MCF 10A (cell line): Measurements from ENCODE around the gene ADRA1B. TPM values are rescaled to one million over a fixed set of nuclear protein-coding genes. Genes with fewer than 3 reads are reported as not detected.

ENCODE experiments used
- BruUV-seq: library from RNA; stranded (reverse); fragments of 400-500 nt; replicated peaks from 2 replicates; lab custom pipeline; 2021; lab: Mats Ljungman, UMichigan
- CTCF ChIA-PET: fragments of 300-600 bp; sonication (Branson Sonifier 250); formaldehyde crosslinking; extraction: SDS; loops from one replicate; lab custom pipeline; 2021; ENCODE audit warnings: antibody characterized with exemption, inconsistent platforms; lab: Yijun Ruan, JAX
- POLR2A ChIA-PET: fragments of 300-600, 350-650 bp; sonication (Branson Sonifier 250); formaldehyde crosslinking; extraction: SDS; loops from one replicate; lab custom pipeline; 2020; ENCODE audit warnings: antibody characterized with exemption, inconsistent platforms; lab: Yijun Ruan, JAX
- DNase-seq: peaks from one replicate; pipeline ENCODE4 v3.0.0-alpha.2; 2018; ENCODE audit not compliant: unreplicated experiment
- H3K27ac Mint-ChIP-seq: one replicate; pipeline ENCODE4 v1.8.0; 2022; ENCODE audit warnings: mild to moderate bottlenecking, low read depth, mixed read lengths; ENCODE audit not compliant: unreplicated experiment
- H3K27me3 Mint-ChIP-seq: one replicate; pipeline ENCODE4 v1.8.0; 2022; ENCODE audit warnings: mixed read lengths; ENCODE audit not compliant: insufficient read depth, unreplicated experiment
- H3K36me3 Mint-ChIP-seq: one replicate; pipeline ENCODE4 v1.8.0; 2022; ENCODE audit warnings: mild to moderate bottlenecking, moderate library complexity, mixed read lengths; ENCODE audit not compliant: insufficient read depth, unreplicated experiment
- H3K4me1 Mint-ChIP-seq: one replicate; pipeline ENCODE4 v1.8.0; 2022; ENCODE audit warnings: mixed read lengths; ENCODE audit not compliant: insufficient read depth, unreplicated experiment
- H3K4me3 Mint-ChIP-seq: one replicate; pipeline ENCODE4 v1.8.0; 2022; ENCODE audit warnings: mild to moderate bottlenecking, moderate library complexity, mixed read lengths; ENCODE audit not compliant: unreplicated experiment
- H3K9me3 Mint-ChIP-seq: one replicate; pipeline ENCODE4 v1.8.0; 2022; ENCODE audit warnings: mixed read lengths; ENCODE audit not compliant: unreplicated experiment
- intact Hi-C: fragments of 100-400 bp; cut with micrococcal nuclease; formaldehyde crosslinking; loops from 2 replicates; pipeline ENCODE4 v1.14.1; 2022
- total RNA-seq: library from RNA; stranded (reverse); gene quantifications from 2 replicates; pipeline ENCODE4 v1.2.3, GENCODE V29; 2022
- TF ChIP-seq, protein P1 (sequence below): fragments of 200-600 bp; IDR thresholded peaks from one replicate; pipeline ENCODE4 v1.8.0; 2022; ENCODE audit warnings: antibody characterized with exemption, mild to moderate bottlenecking; ENCODE audit not compliant: unreplicated experiment

The ADRA1B gene
- total RNA-seq, 1 experiment from 2014 or later, result 0.14 TPM

- H3K4me3 Mint-ChIP-seq, result no peak overlapping the region
- peaks cover 11% of the 10 kb centered on the region for H3K4me1 Mint-ChIP-seq
- H3K27me3 Mint-ChIP-seq, result no peaks in the 10 kb centered on the region
- H3K36me3 Mint-ChIP-seq, result no peaks in the 10 kb centered on the region
- ChIA-PET CTCF (interaction anchor here (0.6 to 1.4 kb wide), 4 partner anchors 19 to 263 kb away, joined by 3 read pairs; no protein-coding TSS in a partner anchor), POLR2A (interaction anchor here (0.6 kb wide), 1 partner anchor 32 kb away, joined by 3 read pairs; no protein-coding TSS in a partner anchor)
- DNase-seq, result no peak
- TF ChIP-seq, protein P1, sequence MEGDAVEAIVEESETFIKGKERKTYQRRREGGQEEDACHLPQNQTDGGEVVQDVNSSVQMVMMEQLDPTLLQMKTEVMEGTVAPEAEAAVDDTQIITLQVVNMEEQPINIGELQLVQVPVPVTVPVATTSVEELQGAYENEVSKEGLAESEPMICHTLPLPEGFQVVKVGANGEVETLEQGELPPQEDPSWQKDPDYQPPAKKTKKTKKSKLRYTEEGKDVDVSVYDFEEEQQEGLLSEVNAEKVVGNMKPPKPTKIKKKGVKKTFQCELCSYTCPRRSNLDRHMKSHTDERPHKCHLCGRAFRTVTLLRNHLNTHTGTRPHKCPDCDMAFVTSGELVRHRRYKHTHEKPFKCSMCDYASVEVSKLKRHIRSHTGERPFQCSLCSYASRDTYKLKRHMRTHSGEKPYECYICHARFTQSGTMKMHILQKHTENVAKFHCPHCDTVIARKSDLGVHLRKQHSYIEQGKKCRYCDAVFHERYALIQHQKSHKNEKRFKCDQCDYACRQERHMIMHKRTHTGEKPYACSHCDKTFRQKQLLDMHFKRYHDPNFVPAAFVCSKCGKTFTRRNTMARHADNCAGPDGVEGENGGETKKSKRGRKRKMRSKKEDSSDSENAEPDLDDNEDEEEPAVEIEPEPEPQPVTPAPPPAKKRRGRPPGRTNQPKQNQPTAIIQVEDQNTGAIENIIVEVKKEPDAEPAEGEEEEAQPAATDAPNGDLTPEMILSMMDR, result no peak
- intact Hi-C loops, result no loop called here
- BruUV-seq, result no TSS peak
- H3K9me3 Mint-ChIP-seq, result no peaks in the 10 kb centered on the region
- H3K27ac Mint-ChIP-seq, result no peak overlapping the region
These were observed 30.0 kb upstream of the ADRA1B start for GRCh38 chr5:159886296-159886695.

- intact Hi-C loops, result no loop called here
- Mint-ChIP-seq H3K27ac (no peak overlapping the region), H3K4me1 (peaks cover 11% of the 10 kb centered on the region), H3K36me3 (no peaks in the 10 kb centered on the region), H3K27me3 (no peaks in the 10 kb centered on the region), H3K4me3 (no peak overlapping the region), H3K9me3 (no peaks in the 10 kb centered on the region)
- no peak for DNase-seq
- ChIA-PET CTCF (interaction anchor here (0.8 to 1.4 kb wide), 2 partner anchors 8 to 138 kb away, joined by 3 read pairs; no protein-coding TSS in a partner anchor), POLR2A (interaction anchor here (0.6 to 0.7 kb wide), 2 partner anchors 16 to 31 kb away, joined by 3 read pairs; no protein-coding TSS in a partner anchor)
- BruUV-seq, result no TSS peak
- TF ChIP-seq, protein P1, result no peak
These were observed 29.2 kb upstream of the ADRA1B start for GRCh38 chr5:159887050-159887449.

- TF ChIP-seq, protein P1, result no peak
- BruUV-seq, result no TSS peak
- Mint-ChIP-seq H3K4me1 (peaks cover 6% of the 10 kb centered on the region), H3K36me3 (no peaks in the 10 kb centered on the region), H3K9me3 (no peaks in the 10 kb centered on the region), H3K27me3 (no peaks in the 10 kb centered on the region), H3K4me3 (no peak overlapping the region), H3K27ac (no peak overlapping the region)
- intact Hi-C loops, result no loop called here
- ChIA-PET CTCF (no interaction called here), POLR2A (interaction anchor here (0.6 kb wide), 1 partner anchor 241 kb away, joined by 3 read pairs; no protein-coding TSS in a partner anchor)
- no peak for DNase-seq
These were observed 27.4 kb upstream of the ADRA1B start for GRCh38 chr5:159888860-159889259.

GRCh38 chr5:159890141-159890540, 26.1 kb upstream of the ADRA1B start:
- Mint-ChIP-seq H3K4me1 (no peaks in the 10 kb centered on the region), H3K36me3 (no peaks in the 10 kb centered on the region), H3K27ac (no peak overlapping the region), H3K27me3 (no peaks in the 10 kb centered on the region), H3K9me3 (no peaks in the 10 kb centered on the region), H3K4me3 (no peak overlapping the region)
- no TSS peak for BruUV-seq
- POLR2A ChIA-PET, result no interaction called here
- DNase-seq, result no peak
- intact Hi-C loops, result no loop called here
- TF ChIP-seq, protein P1, result no peak
- CTCF ChIA-PET, result no interaction called here
